Body of pancreas (tissue), 4 donors: ENCODE results near the gene RTKN2. TPM values are rescaled to one million over a fixed set of nuclear protein-coding genes. Genes with fewer than 3 reads are reported as not detected.

Experiments
- ATAC-seq: fragments of 150-250 bp; one replicate; pipeline ENCODE4 v1.9.1; 2016
- DNase-seq, 4 donors: peaks; one replicate each; pipeline ENCODE4 v3.0.0-alpha.2; 2019
- H3K27ac ChIP-seq, 4 donors: fragments of 200-600 bp; sonication (generic); 1 replicate in 3 of 4; 2 replicates in 1 of 4; pipeline versions ENCODE4 v1.5.1 to v1.6.1; 2016 to 2019; ENCODE audit warnings: mild to moderate bottlenecking in 1 of 4, mixed read lengths in 1 of 4, moderate library complexity in 1 of 4
- H3K27me3 ChIP-seq, 2 donors: fragments of 200-600 bp; sonication (generic); one replicate each; pipeline ENCODE4 v1.6.0; 2016; ENCODE audit warnings: mild to moderate bottlenecking in 1 of 2
- H3K36me3 ChIP-seq, 2 donors: fragments of 200-600 bp; sonication (generic); replicated peaks in 1 of 2; 2 replicates each; pipeline ENCODE4 v1.5.1; 2016; ENCODE audit warnings: low read depth in 2 of 2; ENCODE audit not compliant: insufficient read depth in 1 of 2
- H3K4me1 ChIP-seq: fragments of 200-600 bp; sonication (generic); one replicate; pipeline ENCODE4 v1.6.0; 2016
- H3K4me3 ChIP-seq, 2 donors: fragments of 200-600 bp; sonication (generic); 1 replicate in 1 of 2; 2 replicates in 1 of 2; pipeline ENCODE4 v1.5.1; 2016 to 2019
- H3K9me3 ChIP-seq, 3 donors: fragments of 200-600 bp; sonication (generic); 1 replicate in 2 of 3; 2 replicates in 1 of 3; pipeline ENCODE4 v1.5.1; 2016
- CTCF ChIP-seq, 7 experiments: fragments of 450-650 bp in 4 of 7; fragments of 200-600 bp in 3 of 7; sonication (generic) in 3 of 7; IDR thresholded peaks; one replicate each; pipeline ENCODE4 v1.5.1; 2016 to 2019; ENCODE audit warnings: antibody characterized with exemption in 7 of 7
- POLR2A ChIP-seq, 3 donors: fragments of 450-650 bp; IDR thresholded peaks; one replicate each; pipeline ENCODE4 v1.6.1; 2016; ENCODE audit warnings: antibody characterized with exemption in 3 of 3, mild to moderate bottlenecking in 2 of 3
- WGBS, 2 donors: methylation state at CpG; one replicate each; pipeline ENCODE4 v1.1.5; 2017; 5-methylcytosine and 5-hydroxymethylcytosine counted together
- intact Hi-C: fragments of 100-400 bp; cut with DNase I; formaldehyde crosslinking; loops from one replicate; pipeline ENCODE4 v1.15.1; 2023
- total RNA-seq, 2 donors: library from RNA; depleted of rRNA; stranded (reverse); fragments of >200 nt; gene quantifications; one replicate each; pipeline ENCODE4 v1.1.0, GENCODE V29; 2016

Gene RTKN2
- total RNA-seq, 2 donors from 2014 or later: 0.33 TPM; not detected in 1

GRCh38 chr10:62261666-62262065 lies 7.0 kb downstream of the RTKN2 start:
- intact Hi-C loops: no loop called here

DNA sequence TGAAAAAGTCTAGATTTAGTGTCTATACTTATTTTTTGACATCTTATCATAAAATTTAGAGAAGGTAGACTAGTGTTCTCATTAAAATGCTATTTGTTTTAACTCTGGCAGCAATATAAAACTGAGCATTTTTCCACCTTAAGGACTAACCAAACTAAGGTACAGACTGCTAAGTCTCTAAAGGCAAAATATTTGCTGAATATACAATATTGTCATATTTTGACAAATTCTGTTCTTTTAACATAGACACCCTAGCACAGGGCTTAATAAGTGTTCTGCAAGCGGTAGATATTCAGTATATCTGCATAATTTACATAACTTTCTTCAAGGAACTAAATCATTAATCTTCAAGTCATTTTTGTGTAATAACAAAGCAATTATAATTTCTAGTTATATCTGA lies 8.6 kb downstream of the RTKN2 start:
- intact Hi-C loops: loop anchor here (10.0 kb wide), 1 partner anchor 225 kb away; no protein-coding TSS in a partner anchor
- 90 to 93% methylated on average over 1 of the region's 1 CpG for WGBS, 2 donors
- no peak overlapping the region for H3K27ac ChIP-seq
- no peak for TF ChIP-seq POLR2A (IDR thresholded peaks at IDR 0.05)
- TF ChIP-seq CTCF (IDR thresholded peaks at IDR 0.05): no peak
- H3K4me3 ChIP-seq: no peak overlapping the region
- H3K27me3 ChIP-seq: no peaks in the 10 kb centered on the region
- H3K9me3 ChIP-seq: no peaks in the 10 kb centered on the region
- ATAC-seq (no peak), DNase-seq (no peak)
- no peaks in the 10 kb centered on the region for H3K36me3 ChIP-seq
- H3K4me1 ChIP-seq: no peaks in the 10 kb centered on the region

More at GRCh38 chr10:62261666-62262065, 7.0 kb downstream of the RTKN2 start:
- DNase-seq (no peak), ATAC-seq (no peak)
- no peak overlapping the region for H3K4me3 ChIP-seq
- H3K4me1 ChIP-seq: no peaks in the 10 kb centered on the region
- H3K27me3 ChIP-seq: no peaks in the 10 kb centered on the region
- no peak overlapping the region for H3K27ac ChIP-seq
- no peaks in the 10 kb centered on the region for H3K36me3 ChIP-seq
- TF ChIP-seq CTCF (IDR thresholded peaks at IDR 0.05) (no peak), POLR2A (IDR thresholded peaks at IDR 0.05) (no peak)
- no peaks in the 10 kb centered on the region for H3K9me3 ChIP-seq

- no peak for ATAC-seq
- 79 to 89% methylated on average over 4 of the region's 4 CpGs for WGBS, 2 donors
- H3K36me3 ChIP-seq: no peaks in the 10 kb centered on the region
- intact Hi-C loops: loop anchor here (10.0 kb wide), 1 partner anchor 225 kb away; no protein-coding TSS in a partner anchor
- TF ChIP-seq CTCF (IDR thresholded peaks at IDR 0.05) (no peak), POLR2A (IDR thresholded peaks at IDR 0.05) (no peak)
- no peak overlapping the region for H3K4me3 ChIP-seq
- no peaks in the 10 kb centered on the region for H3K27me3 ChIP-seq
- H3K9me3 ChIP-seq: no peaks in the 10 kb centered on the region
- no peak for DNase-seq
- no peaks in the 10 kb centered on the region for H3K4me1 ChIP-seq
- no peak overlapping the region for H3K27ac ChIP-seq
Measured at GRCh38 chr10:62259456-62259855, 9.2 kb downstream of the RTKN2 start.

GRCh38 chr10:62258926-62259325 lies 9.7 kb downstream of the RTKN2 start:
- intact Hi-C loops: loop anchor here (10.0 kb wide), 1 partner anchor 224 kb away; no protein-coding TSS in a partner anchor
- no peak overlapping the region for H3K4me3 ChIP-seq
- TF ChIP-seq CTCF (IDR thresholded peaks at IDR 0.05) (no peak), POLR2A (IDR thresholded peaks at IDR 0.05) (no peak)
- DNase-seq: no peak
- H3K36me3 ChIP-seq: no peaks in the 10 kb centered on the region
- no peak overlapping the region for H3K27ac ChIP-seq
- ATAC-seq: no peak
- H3K9me3 ChIP-seq: no peaks in the 10 kb centered on the region
- WGBS, 2 donors: 81 to 96% methylated on average over 3 of the region's 3 CpGs
- no peaks in the 10 kb centered on the region for H3K27me3 ChIP-seq
- no peaks in the 10 kb centered on the region for H3K4me1 ChIP-seq

GRCh38 chr10:62253704-62254103 lies 14.9 kb downstream of the RTKN2 start:
- Histone ChIP-seq H3K27me3 (no peaks in the 10 kb centered on the region), H3K4me3 (no peak overlapping the region), H3K9me3 (no peaks in the 10 kb centered on the region), H3K27ac (no peak overlapping the region), H3K4me1 (no peaks in the 10 kb centered on the region), H3K36me3 (no peaks in the 10 kb centered on the region)
- intact Hi-C loops: loop anchor here (10.0 kb wide), 1 partner anchor 219 kb away; no protein-coding TSS in a partner anchor
- TF ChIP-seq POLR2A (IDR thresholded peaks at IDR 0.05) (no peak), CTCF (IDR thresholded peaks at IDR 0.05) (no peak)
- no peak for ATAC-seq
- DNase-seq: no peak
- WGBS, 2 donors: 96 to 100% methylated on average over 1 of the region's 1 CpG
